Ishikawa (cell line): ENCODE results near the gene G2E3.

Source experiments
- EGR1 ChIP-seq: IDR thresholded peaks from 2 replicates; pipeline ENCODE4 v1.6.1; 2012
- EP300 ChIP-seq: IDR thresholded peaks from 2 replicates; pipeline ENCODE4 v1.6.1; 2012; ENCODE audit warnings: borderline replicate concordance
- FOXM1 ChIP-seq: IDR thresholded peaks from 2 replicates; pipeline ENCODE4 v1.6.1; 2012; ENCODE audit warnings: low read depth, borderline replicate concordance
- MAX ChIP-seq: IDR thresholded peaks from 2 replicates; pipeline ENCODE4 v1.6.1; 2012
- NFIC ChIP-seq: IDR thresholded peaks from 2 replicates; pipeline ENCODE4 v1.6.1; 2012
- RAD21 ChIP-seq: IDR thresholded peaks from 2 replicates; pipeline ENCODE4 v1.6.1; 2012; ENCODE audit warnings: low read depth
- REST ChIP-seq: IDR thresholded peaks from 2 replicates; pipeline ENCODE4 v1.6.1; 2012; ENCODE audit warnings: low read depth, mild to moderate bottlenecking
- TAF1 ChIP-seq: IDR thresholded peaks from 2 replicates; pipeline ENCODE4 v1.6.1; 2012; ENCODE audit warnings: low read depth, mild to moderate bottlenecking
- TCF12 ChIP-seq: IDR thresholded peaks from 2 replicates; pipeline ENCODE4 v1.6.1; 2012; ENCODE audit warnings: low read depth
- USF1 ChIP-seq: IDR thresholded peaks from 2 replicates; pipeline ENCODE4 v1.6.1; 2012

- TF ChIP-seq FOXM1 (no peak), NFIC (no peak), TAF1 (no peak), REST (no peak), EP300 (no peak), EGR1 (no peak), MAX (no peak), RAD21 (no peak), TCF12 (no peak), USF1 (no peak)
Measured at GRCh38 chr14:30551460-30551859, 7.5 kb upstream of the G2E3 start.
